ENCODE data around the gene TAS1R2. TPM values are rescaled to one million over a fixed set of nuclear protein-coding genes. Genes with fewer than 3 reads are reported as not detected.

TAS1R2 gene
- total and polyA plus RNA-seq, 2 of the 13 experiments (the other 11 are each of a cell fraction or from before 2014, with no cell fraction given) = not detected

DNA sequence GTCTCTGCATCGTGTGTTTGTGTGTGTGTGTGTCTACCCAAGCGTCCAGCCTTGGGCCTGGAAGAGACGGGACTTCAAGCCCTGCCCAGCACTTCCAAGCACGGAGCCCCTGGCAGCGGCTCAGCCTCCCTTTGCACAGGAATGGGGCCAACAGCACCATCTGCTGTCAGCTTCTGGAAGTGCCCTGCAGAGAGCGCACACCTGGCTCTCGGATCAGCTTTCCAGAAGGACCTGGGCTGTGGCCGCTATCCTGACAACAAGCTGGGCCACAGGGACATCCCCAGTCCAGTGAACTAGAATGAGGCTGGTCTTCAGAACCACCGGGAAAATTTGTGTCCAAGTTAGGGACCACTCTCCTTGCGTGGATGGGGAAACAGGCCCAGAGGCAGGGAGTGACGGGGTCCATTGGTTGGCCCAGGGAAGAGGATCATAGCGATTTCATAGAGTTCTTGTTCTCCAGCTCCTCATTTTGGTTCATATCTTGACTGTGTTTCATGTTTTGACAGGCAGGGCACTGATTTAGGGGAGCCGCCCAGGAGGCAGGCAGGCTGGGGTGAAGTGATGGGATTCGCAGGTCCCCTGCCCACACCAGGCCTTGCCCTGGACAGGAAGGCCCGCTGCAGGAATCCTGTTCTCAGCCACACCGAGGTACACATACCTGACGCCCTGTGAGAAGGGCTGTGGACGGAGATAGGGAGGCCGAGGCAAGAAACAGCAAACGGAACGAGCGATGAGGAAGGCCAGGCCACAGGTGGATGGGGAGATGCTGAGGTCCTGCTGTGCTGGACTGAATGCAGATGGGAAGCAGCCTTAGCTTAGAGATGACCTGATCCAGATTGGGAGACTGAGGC, 38.4 kb downstream of the TAS1R2 start (continued):
- TF ChIP-seq, protein P1, sequence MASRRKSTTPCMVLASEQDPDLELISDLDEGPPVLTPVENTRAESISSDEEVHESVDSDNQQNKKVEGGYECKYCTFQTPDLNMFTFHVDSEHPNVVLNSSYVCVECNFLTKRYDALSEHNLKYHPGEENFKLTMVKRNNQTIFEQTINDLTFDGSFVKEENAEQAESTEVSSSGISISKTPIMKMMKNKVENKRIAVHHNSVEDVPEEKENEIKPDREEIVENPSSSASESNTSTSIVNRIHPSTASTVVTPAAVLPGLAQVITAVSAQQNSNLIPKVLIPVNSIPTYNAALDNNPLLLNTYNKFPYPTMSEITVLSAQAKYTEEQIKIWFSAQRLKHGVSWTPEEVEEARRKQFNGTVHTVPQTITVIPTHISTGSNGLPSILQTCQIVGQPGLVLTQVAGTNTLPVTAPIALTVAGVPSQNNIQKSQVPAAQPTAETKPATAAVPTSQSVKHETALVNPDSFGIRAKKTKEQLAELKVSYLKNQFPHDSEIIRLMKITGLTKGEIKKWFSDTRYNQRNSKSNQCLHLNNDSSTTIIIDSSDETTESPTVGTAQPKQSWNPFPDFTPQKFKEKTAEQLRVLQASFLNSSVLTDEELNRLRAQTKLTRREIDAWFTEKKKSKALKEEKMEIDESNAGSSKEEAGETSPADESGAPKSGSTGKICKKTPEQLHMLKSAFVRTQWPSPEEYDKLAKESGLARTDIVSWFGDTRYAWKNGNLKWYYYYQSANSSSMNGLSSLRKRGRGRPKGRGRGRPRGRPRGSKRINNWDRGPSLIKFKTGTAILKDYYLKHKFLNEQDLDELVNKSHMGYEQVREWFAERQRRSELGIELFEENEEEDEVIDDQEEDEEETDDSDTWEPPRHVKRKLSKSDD (CRISPR knock-in tag; IDR thresholded peaks at IDR 0.05; ENCODE audit: low read depth) = no peak
- TF ChIP-seq ZNF781 (CRISPR knock-in tag; IDR thresholded peaks at IDR 0.05; ENCODE audit: borderline replicate concordance, not compliant biosample characterization) (no peak), ZNF501 (CRISPR knock-in tag; IDR thresholded peaks at IDR 0.05) (0 out of 2 replicates have a peak, but pooled peaks have one; percentile 27), POGZ (CRISPR knock-in tag; IDR thresholded peaks at IDR 0.05) (no peak), KDM2A (CRISPR knock-in tag; IDR thresholded peaks at IDR 0.05; ENCODE audit: borderline replicate concordance, low read depth) (peak; percentile 56; the same call in 1 of the 2 replicates), SMAD1 (CRISPR knock-in tag; IDR thresholded peaks at IDR 0.05; ENCODE audit: borderline replicate concordance, low read depth) (0 out of 2 replicates have a peak, but pooled peaks have one; percentile 57), BCL3 (CRISPR knock-in tag; IDR thresholded peaks at IDR 0.05) (0 out of 2 replicates have a peak, but pooled peaks have one; percentile 22), ZNF33B (CRISPR knock-in tag; IDR thresholded peaks at IDR 0.05) (no peak), MTF2 (CRISPR knock-in tag; IDR thresholded peaks at IDR 0.05; ENCODE audit: borderline replicate concordance) (peak; percentile 61; the same call in 1 of the 2 replicates), ZNF274 (CRISPR knock-in tag; IDR thresholded peaks at IDR 0.05) (0 out of 2 replicates have a peak, but pooled peaks have one; percentile 27), ZNF768 (CRISPR knock-in tag; IDR thresholded peaks at IDR 0.05) (peak; percentile 48; the same call in 1 of the 2 replicates), ZNF350 (CRISPR knock-in tag; IDR thresholded peaks at IDR 0.05; ENCODE audit: borderline replicate concordance, low read depth) (0 out of 2 replicates have a peak, but pooled peaks have one; percentile 48), ZNF598 (CRISPR knock-in tag; IDR thresholded peaks at IDR 0.05; ENCODE audit: borderline replicate concordance) (peak; percentile 67; the same call in 1 of the 2 replicates), TEAD3 (CRISPR knock-in tag; optimal IDR thresholded peaks at IDR 0.05; ENCODE audit: borderline replicate concordance) (peak; percentile 31), ZFAT (CRISPR knock-in tag; conservative IDR thresholded peaks at IDR 0.05) (no peak), XRCC5 (optimal IDR thresholded peaks at IDR 0.05; ENCODE audit: low read length) (peak; percentile 38), RAD21 (CRISPR knock-in tag; IDR thresholded peaks at IDR 0.05) (peak; percentile 85), ZNF446 (CRISPR knock-in tag; IDR thresholded peaks at IDR 0.05) (0 out of 2 replicates have a peak, but pooled peaks have one; percentile 34)
- TF ChIP-seq, protein P2, sequence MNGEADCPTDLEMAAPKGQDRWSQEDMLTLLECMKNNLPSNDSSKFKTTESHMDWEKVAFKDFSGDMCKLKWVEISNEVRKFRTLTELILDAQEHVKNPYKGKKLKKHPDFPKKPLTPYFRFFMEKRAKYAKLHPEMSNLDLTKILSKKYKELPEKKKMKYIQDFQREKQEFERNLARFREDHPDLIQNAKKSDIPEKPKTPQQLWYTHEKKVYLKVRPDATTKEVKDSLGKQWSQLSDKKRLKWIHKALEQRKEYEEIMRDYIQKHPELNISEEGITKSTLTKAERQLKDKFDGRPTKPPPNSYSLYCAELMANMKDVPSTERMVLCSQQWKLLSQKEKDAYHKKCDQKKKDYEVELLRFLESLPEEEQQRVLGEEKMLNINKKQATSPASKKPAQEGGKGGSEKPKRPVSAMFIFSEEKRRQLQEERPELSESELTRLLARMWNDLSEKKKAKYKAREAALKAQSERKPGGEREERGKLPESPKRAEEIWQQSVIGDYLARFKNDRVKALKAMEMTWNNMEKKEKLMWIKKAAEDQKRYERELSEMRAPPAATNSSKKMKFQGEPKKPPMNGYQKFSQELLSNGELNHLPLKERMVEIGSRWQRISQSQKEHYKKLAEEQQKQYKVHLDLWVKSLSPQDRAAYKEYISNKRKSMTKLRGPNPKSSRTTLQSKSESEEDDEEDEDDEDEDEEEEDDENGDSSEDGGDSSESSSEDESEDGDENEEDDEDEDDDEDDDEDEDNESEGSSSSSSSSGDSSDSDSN (CRISPR knock-in tag; IDR thresholded peaks at IDR 0.05) = peak; percentile 38; the same call in 1 of the 2 replicates

Measured in HepG2 (cell line).